GM23338 (cell line): ENCODE measurements around the gene CASK. TPM values are rescaled to one million over a fixed set of nuclear protein-coding genes. Genes with fewer than 3 reads are reported as not detected.
"Not testable (repeated sequence)": the region's sequence is repeated elsewhere in the genome, so short reads cannot be mapped to it uniquely, and the experiment has no call there.

Experiments used
- ATAC-seq: fragments of 200-7000 bp; cut with Tn5 transposase; 3 replicates; pipeline ENCODE4 v1.9.1; 2020
- DNase-seq: peaks from one replicate; pipeline ENCODE4 v3.0.0-alpha.2; 2015; ENCODE audit warnings: low spot score
- H2AFZ ChIP-seq: fragments of 200-600 bp; sonication (generic); 2 replicates; pipeline ENCODE4 v1.8.0; 2016; ENCODE audit warnings: antibody characterized with exemption, mild to moderate bottlenecking, moderate library complexity
- H3F3A ChIP-seq: fragments of 200-600 bp; sonication (generic); replicated peaks from 2 replicates; pipeline ENCODE4 v1.8.0; 2017; ENCODE audit warnings: antibody characterized with exemption, mixed run types, low read depth
- H3K27ac ChIP-seq: fragments of 200-600 bp; sonication (generic); 2 replicates; pipeline ENCODE4 v1.6.1; 2016; ENCODE audit warnings: low read depth
- H3K27me3 ChIP-seq: fragments of 200-600 bp; sonication (generic); 2 replicates; pipeline ENCODE4 v1.8.0; 2016; ENCODE audit warnings: mild to moderate bottlenecking, mixed run types, moderate library complexity; ENCODE audit not compliant: insufficient read depth
- H3K36me3 ChIP-seq: fragments of 200-600 bp; sonication (generic); 2 replicates; pipeline ENCODE4 v1.8.0; 2016; ENCODE audit warnings: mild to moderate bottlenecking; ENCODE audit not compliant: insufficient read depth
- H3K4me1 ChIP-seq: fragments of 200-600 bp; sonication (generic); 2 replicates; pipeline ENCODE4 v1.8.0; 2016; ENCODE audit warnings: mild to moderate bottlenecking, moderate library complexity; ENCODE audit not compliant: insufficient read depth
- H3K4me2 ChIP-seq: fragments of 200-600 bp; sonication (generic); 2 replicates; pipeline ENCODE4 v1.7.1; 2017; ENCODE audit warnings: mixed run types
- H3K4me3 ChIP-seq: fragments of 200-600 bp; sonication (generic); 2 replicates; pipeline ENCODE4 v1.6.1; 2016; ENCODE audit warnings: mixed run types
- H3K79me2 ChIP-seq: fragments of 200-600 bp; sonication (generic); replicated peaks from 2 replicates; pipeline ENCODE4 v1.8.0; 2017; ENCODE audit warnings: mild to moderate bottlenecking; ENCODE audit not compliant: insufficient read depth
- H3K9me2 ChIP-seq: fragments of 200-600 bp; sonication (generic); 2 replicates; pipeline ENCODE4 v1.8.0; 2017; ENCODE audit not compliant: insufficient read depth
- H4K20me1 ChIP-seq: fragments of 200-600 bp; sonication (generic); replicated peaks from 2 replicates; pipeline ENCODE4 v1.8.0; 2017; ENCODE audit warnings: mild to moderate bottlenecking; ENCODE audit not compliant: insufficient read depth
- H3K27ac Mint-ChIP-seq: 2 replicates; pipeline ENCODE4 v1.8.0; 2020; ENCODE audit warnings: inconsistent platforms, mild to moderate bottlenecking, moderate library complexity, mixed read lengths
- H3K27me3 Mint-ChIP-seq: 3 replicates; pipeline ENCODE4 v1.8.0; 2022; ENCODE audit warnings: low read depth, mild to moderate bottlenecking, moderate library complexity, mixed read lengths, inconsistent platforms; ENCODE audit not compliant: insufficient read depth, poor library complexity
- H3K36me3 Mint-ChIP-seq: 3 replicates; pipeline ENCODE4 v1.8.0; 2021; ENCODE audit warnings: low read depth, mild to moderate bottlenecking, inconsistent platforms, moderate library complexity, mixed read lengths
- H3K4me1 Mint-ChIP-seq: 3 replicates; pipeline ENCODE4 v1.8.0; 2020; ENCODE audit warnings: mild to moderate bottlenecking, inconsistent platforms, mixed read lengths
- H3K4me3 Mint-ChIP-seq: 3 replicates; pipeline ENCODE4 v1.8.0; 2021; ENCODE audit warnings: moderate library complexity, mild to moderate bottlenecking, inconsistent platforms, mixed read lengths
- H3K9me3 Mint-ChIP-seq: 3 replicates; pipeline ENCODE4 v1.8.0; 2020; ENCODE audit warnings: moderate library complexity, mild to moderate bottlenecking, inconsistent platforms, mixed read lengths
- CREB1 ChIP-seq: fragments of 250-450 bp; sonication (Bioruptor Pico); IDR thresholded peaks from 2 replicates; pipeline ENCODE4 v1.5.0; 2020; ENCODE audit warnings: low read depth, mild to moderate bottlenecking, moderate library complexity
- EZH2phosphoT487 ChIP-seq: fragments of 200-600 bp; sonication (generic); IDR thresholded peaks from one replicate; pipeline ENCODE4 v1.8.1; 2018; ENCODE audit warnings: antibody characterized with exemption; ENCODE audit not compliant: unreplicated experiment
- JUNB ChIP-seq: IDR thresholded peaks from one replicate; pipeline ENCODE4 v1.6.1; 2016; ENCODE audit warnings: antibody characterized with exemption; ENCODE audit not compliant: unreplicated experiment
- POLR2AphosphoS5 ChIP-seq: IDR thresholded peaks from 2 replicates; pipeline ENCODE4 v1.6.1; 2016; ENCODE audit warnings: antibody characterized with exemption, low read depth
- ZNF114 ChIP-seq: fragments of 250-450 bp; sonication (Bioruptor Pico); IDR thresholded peaks from 2 replicates; pipeline ENCODE4 v1.5.0; 2020; ENCODE audit warnings: mild to moderate bottlenecking, moderate library complexity
- polyA plus RNA-seq: library from polyadenylated mRNA; unstranded; fragments of >200 nt; fragmentation: Nextera tagmentation; extraction: Ambion mirVana; gene quantifications from 2 replicates; pipeline ENCODE4 v1.2.1, GENCODE V29; 2016
- total RNA-seq: library from RNA; depleted of rRNA; stranded (reverse); fragments of >200 nt; shearing (Covaris generic); gene quantifications from 2 replicates; pipeline ENCODE4 v1.2.3, GENCODE V29; 2014
- TF ChIP-seq, protein P1 (sequence below): IDR thresholded peaks from one replicate; pipeline ENCODE4 v1.6.1; 2018; ENCODE audit warnings: antibody characterized with exemption; ENCODE audit not compliant: unreplicated experiment
- TF ChIP-seq, protein P2 (sequence below), 2 experiments: fragments of 200-600 bp in 1 of 2; sonication (generic) in 1 of 2; conservative IDR thresholded peaks; 2 replicates each; pipeline versions ENCODE4 v1.5.1 to v1.6.1; 2016 to 2017; ENCODE audit warnings: antibody characterized with exemption in 2 of 2, low read depth in 2 of 2, mild to moderate bottlenecking in 2 of 2, moderate library complexity in 1 of 2
- TF ChIP-seq, protein P3 (sequence below): IDR thresholded peaks from 2 replicates; pipeline ENCODE4 v1.6.1; 2016; ENCODE audit warnings: antibody characterized with exemption

The CASK gene
- total and polyA plus RNA-seq, 2 experiments from 2014 or later, result 15.3 to 44.4 TPM

DNA sequence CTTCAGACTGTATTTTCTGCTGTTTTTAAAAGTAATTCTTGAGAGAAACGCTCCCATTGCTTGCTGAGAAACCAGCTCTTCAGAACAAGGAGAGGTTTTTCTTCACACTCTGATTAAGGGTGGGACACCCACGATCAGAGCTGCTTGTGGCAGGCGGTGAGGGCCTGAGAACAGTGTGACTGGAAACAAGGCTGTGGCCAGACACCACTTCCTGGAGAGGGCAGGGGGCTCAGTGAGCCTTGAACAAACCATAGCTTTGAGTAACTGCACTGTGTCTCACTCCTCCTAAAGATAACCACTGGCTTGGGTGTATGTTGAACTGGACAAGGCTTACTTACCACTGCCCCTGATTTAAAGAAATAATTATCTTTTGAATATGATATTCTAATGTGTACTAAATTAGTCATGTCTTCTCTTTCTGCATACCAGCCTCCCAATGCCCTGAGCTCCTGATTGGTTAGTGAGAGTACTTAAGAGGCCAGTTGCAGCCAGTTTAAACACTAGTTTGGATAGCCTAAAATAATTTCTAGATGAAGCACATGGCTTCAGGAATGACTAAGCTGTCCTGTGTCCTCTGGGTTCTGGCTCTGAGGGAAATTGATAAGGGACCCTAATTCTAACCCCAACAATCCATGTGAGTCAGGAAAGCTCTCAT lies 203.1 kb downstream of the CASK start (continued):
- TF ChIP-seq, protein P1, sequence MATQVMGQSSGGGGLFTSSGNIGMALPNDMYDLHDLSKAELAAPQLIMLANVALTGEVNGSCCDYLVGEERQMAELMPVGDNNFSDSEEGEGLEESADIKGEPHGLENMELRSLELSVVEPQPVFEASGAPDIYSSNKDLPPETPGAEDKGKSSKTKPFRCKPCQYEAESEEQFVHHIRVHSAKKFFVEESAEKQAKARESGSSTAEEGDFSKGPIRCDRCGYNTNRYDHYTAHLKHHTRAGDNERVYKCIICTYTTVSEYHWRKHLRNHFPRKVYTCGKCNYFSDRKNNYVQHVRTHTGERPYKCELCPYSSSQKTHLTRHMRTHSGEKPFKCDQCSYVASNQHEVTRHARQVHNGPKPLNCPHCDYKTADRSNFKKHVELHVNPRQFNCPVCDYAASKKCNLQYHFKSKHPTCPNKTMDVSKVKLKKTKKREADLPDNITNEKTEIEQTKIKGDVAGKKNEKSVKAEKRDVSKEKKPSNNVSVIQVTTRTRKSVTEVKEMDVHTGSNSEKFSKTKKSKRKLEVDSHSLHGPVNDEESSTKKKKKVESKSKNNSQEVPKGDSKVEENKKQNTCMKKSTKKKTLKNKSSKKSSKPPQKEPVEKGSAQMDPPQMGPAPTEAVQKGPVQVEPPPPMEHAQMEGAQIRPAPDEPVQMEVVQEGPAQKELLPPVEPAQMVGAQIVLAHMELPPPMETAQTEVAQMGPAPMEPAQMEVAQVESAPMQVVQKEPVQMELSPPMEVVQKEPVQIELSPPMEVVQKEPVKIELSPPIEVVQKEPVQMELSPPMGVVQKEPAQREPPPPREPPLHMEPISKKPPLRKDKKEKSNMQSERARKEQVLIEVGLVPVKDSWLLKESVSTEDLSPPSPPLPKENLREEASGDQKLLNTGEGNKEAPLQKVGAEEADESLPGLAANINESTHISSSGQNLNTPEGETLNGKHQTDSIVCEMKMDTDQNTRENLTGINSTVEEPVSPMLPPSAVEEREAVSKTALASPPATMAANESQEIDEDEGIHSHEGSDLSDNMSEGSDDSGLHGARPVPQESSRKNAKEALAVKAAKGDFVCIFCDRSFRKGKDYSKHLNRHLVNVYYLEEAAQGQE, result no peak
- TF ChIP-seq POLR2AphosphoS5 (no peak), ZNF114 (CRISPR knock-in tag) (no peak)
- TF ChIP-seq, protein P2, sequence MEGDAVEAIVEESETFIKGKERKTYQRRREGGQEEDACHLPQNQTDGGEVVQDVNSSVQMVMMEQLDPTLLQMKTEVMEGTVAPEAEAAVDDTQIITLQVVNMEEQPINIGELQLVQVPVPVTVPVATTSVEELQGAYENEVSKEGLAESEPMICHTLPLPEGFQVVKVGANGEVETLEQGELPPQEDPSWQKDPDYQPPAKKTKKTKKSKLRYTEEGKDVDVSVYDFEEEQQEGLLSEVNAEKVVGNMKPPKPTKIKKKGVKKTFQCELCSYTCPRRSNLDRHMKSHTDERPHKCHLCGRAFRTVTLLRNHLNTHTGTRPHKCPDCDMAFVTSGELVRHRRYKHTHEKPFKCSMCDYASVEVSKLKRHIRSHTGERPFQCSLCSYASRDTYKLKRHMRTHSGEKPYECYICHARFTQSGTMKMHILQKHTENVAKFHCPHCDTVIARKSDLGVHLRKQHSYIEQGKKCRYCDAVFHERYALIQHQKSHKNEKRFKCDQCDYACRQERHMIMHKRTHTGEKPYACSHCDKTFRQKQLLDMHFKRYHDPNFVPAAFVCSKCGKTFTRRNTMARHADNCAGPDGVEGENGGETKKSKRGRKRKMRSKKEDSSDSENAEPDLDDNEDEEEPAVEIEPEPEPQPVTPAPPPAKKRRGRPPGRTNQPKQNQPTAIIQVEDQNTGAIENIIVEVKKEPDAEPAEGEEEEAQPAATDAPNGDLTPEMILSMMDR (conservative IDR thresholded peaks at IDR 0.05; ENCODE audit: low read depth in 2 of 2), result no peak

DNA sequence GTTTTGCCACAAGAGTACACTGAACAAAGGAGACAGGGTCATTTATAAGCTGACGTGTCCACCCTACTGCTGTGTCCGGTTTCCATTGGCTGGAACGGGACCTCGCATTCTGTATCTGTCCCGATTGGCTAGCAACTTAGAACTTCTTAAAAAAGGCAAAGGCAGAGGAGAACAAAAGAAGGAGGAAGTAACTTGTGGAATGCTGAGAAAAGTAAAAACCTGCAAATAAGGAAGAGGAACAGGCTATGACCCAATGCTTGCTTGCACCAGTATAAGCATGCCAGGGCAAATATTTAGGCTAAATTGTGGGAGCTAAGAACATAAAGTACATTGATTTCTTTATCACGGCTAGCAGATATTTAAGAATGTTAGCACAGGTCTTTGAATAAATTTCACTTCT lies 203.7 kb downstream of the CASK start:
- H3K4me1 Mint-ChIP-seq, H3K4me2 ChIP-seq, H3K4me3 ChIP-seq, H3K4me3 Mint-ChIP-seq, H4K20me1 ChIP-seq, H3K27ac Mint-ChIP-seq, H3K4me1 ChIP-seq, H3K79me2 ChIP-seq, ATAC-seq, DNase-seq, H3K27me3 ChIP-seq, H3K36me3 ChIP-seq, H3K9me2 ChIP-seq, H2AFZ ChIP-seq, H3F3A ChIP-seq, H3K27me3 Mint-ChIP-seq: not testable (repeated sequence)
- peaks cover 55% of the 10 kb centered on the region for H3K36me3 Mint-ChIP-seq
- H3K27ac ChIP-seq, result peak overlapping the region; percentile 86
- H3K9me3 Mint-ChIP-seq, result peaks cover 34% of the 10 kb centered on the region

DNA sequence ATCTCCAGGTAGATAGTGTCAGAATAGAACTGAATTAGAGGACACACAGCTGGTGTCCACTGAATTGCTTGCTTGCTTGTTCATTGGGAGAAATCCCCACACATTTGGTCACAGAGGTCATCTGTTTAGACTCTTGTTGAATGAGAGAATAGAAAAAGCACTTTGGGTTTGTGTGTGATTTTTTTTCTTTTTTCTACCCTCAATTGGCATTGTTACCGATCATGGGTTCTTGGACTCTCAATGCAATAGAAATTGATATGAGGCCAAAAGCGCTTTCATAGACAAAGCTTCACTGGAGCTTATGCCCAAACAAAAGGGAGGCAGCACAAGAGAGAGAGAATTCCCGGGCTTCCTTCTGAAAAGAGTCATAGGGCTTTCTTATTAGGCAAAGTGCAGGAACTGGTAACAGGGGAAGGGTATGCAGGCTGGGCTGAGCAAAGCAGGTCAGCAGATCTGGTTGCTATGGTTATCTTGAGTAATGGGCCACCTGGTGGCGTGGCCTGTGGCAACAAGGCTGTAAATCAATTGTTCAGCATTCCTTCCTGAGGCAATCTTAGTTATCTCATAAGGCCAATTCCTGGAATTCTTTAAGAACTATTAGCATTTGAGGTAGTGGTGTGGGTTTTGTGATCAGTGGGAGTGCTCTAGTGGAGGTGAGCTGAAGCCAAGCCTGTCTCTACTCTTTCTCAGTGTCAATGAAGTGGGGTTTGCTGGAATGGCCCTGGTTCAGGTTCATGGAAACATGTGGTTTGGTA lies 204.7 kb downstream of the CASK start:
- H3K36me3 ChIP-seq, result no peaks in the 10 kb centered on the region
- H2AFZ ChIP-seq, result no peak overlapping the region
- peaks cover 4% of the 10 kb centered on the region; the same call in 2 of the 3 replicates for H3K4me1 Mint-ChIP-seq
- ATAC-seq (peak; percentile 82), DNase-seq (peak; percentile 78)
- H4K20me1 ChIP-seq, result no peaks in the 10 kb centered on the region
- peak overlapping the region; percentile 74; the same call in 1 of the 2 replicates for H3K27ac Mint-ChIP-seq
- no peak overlapping the region for H3K4me3 ChIP-seq
- no peaks in the 10 kb centered on the region for H3K4me1 ChIP-seq
- H3F3A ChIP-seq, result no peaks in the 10 kb centered on the region
- H3K4me2 ChIP-seq, result no peak overlapping the region
- H3K9me3 Mint-ChIP-seq, result peaks cover 34% of the 10 kb centered on the region
- no peaks in the 10 kb centered on the region for H3K27me3 ChIP-seq
- H3K36me3 Mint-ChIP-seq, result peaks cover 55% of the 10 kb centered on the region
- no peaks in the 10 kb centered on the region for H3K9me2 ChIP-seq
- H3K27ac ChIP-seq, result peak overlapping the region; percentile 86
- H3K79me2 ChIP-seq, result no peaks in the 10 kb centered on the region
- peaks cover 4% of the 10 kb centered on the region for H3K27me3 Mint-ChIP-seq
- no peak overlapping the region for H3K4me3 Mint-ChIP-seq
- TF ChIP-seq CREB1 (no peak), JUNB (no peak), EZH2phosphoT487 (no peak)
- TF ChIP-seq, protein P2 (conservative IDR thresholded peaks at IDR 0.05; ENCODE audit: low read depth in 2 of 2), result peak in 1 of 2 experiments; percentile 39; a peak in 2 of 4 replicates
- TF ChIP-seq, protein P3, sequence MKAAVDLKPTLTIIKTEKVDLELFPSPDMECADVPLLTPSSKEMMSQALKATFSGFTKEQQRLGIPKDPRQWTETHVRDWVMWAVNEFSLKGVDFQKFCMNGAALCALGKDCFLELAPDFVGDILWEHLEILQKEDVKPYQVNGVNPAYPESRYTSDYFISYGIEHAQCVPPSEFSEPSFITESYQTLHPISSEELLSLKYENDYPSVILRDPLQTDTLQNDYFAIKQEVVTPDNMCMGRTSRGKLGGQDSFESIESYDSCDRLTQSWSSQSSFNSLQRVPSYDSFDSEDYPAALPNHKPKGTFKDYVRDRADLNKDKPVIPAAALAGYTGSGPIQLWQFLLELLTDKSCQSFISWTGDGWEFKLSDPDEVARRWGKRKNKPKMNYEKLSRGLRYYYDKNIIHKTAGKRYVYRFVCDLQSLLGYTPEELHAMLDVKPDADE, result no peak
